ENCODE measurements around the gene CISTR. TPM values are rescaled to one million over a fixed set of nuclear protein-coding genes. Genes with fewer than 3 reads are reported as not detected.

CISTR gene
- total and polyA plus RNA-seq, 2 experiments from 2014 or later = not detected

GRCh38 chr12:53725824-53726223 is 26.0 kb downstream of the CISTR start (continued):
- no peak for TF ChIP-seq CTCF (conservative IDR thresholded peaks at IDR 0.05; ENCODE audit: low read depth in 2 of 2)
- no peak for TF ChIP-seq NANOG (IDR thresholded peaks at IDR 0.05; ENCODE audit: borderline replicate concordance)
- no peak for TF ChIP-seq STAT1 (IDR thresholded peaks at IDR 0.05; ENCODE audit: unreplicated experiment)
- no peak for TF ChIP-seq EZH2 (IDR thresholded peaks at IDR 0.05; ENCODE audit: low read depth, unreplicated experiment)
- no peak for TF ChIP-seq POLR2AphosphoS5 (IDR thresholded peaks at IDR 0.05; ENCODE audit: low read depth)
- no peak for TF ChIP-seq JUNB (IDR thresholded peaks at IDR 0.05; ENCODE audit: unreplicated experiment)
- no peak for TF ChIP-seq ETS1 (IDR thresholded peaks at IDR 0.05)

DNA sequence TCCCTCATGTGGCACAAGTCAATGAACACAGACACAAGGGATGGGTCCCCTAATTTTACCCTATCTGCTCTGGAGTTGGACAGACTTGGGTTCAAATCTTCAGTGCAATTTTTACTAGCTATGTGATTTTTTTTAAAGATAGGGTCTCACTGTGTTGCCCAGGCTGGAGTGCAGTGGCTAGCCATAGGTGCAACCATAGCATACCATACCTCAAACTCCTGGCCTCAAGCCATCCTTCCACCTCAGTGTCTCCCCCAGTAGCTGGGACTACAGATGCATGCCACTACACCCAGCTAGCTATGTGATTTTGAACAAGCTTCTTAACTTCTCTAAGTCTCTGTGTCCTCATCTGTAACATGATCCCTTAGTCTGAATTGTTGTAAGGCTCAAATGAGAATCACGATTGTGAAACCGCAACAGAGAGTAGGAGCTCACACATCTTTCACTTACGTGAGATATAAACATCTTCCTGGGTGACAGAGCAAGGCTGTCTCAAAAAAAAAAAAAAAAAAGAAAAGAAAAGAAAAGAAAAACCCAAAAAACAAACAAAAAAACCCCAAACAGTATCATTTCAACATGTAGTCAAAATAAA is 29.2 kb downstream of the CISTR start:
- no peak overlapping the region for H2AFZ ChIP-seq
- H3K27ac ChIP-seq (ENCODE audit: low read depth) = no peak overlapping the region
- H3K27me3 Mint-ChIP-seq (ENCODE audit: insufficient read depth, low read depth, poor library complexity) = peaks cover 5% of the 10 kb centered on the region
- no peaks in the 10 kb centered on the region for H3F3A ChIP-seq (replicated peaks; ENCODE audit: low read depth)
- H3K27me3 ChIP-seq (ENCODE audit: insufficient read depth) = no peaks in the 10 kb centered on the region
- H3K27ac Mint-ChIP-seq = no peak overlapping the region
- no peaks in the 10 kb centered on the region for H4K20me1 ChIP-seq (replicated peaks; ENCODE audit: insufficient read depth)
- H3K36me3 Mint-ChIP-seq (ENCODE audit: low read depth) = no peaks in the 10 kb centered on the region
- H3K4me1 ChIP-seq (ENCODE audit: insufficient read depth) = no peaks in the 10 kb centered on the region
- no peak for DNase-seq (ENCODE audit: low spot score)
- H3K79me2 ChIP-seq (replicated peaks; ENCODE audit: insufficient read depth) = no peaks in the 10 kb centered on the region
- H3K9me3 Mint-ChIP-seq = no peaks in the 10 kb centered on the region; the same call in 2 of the 3 replicates
- no peaks in the 10 kb centered on the region for H3K36me3 ChIP-seq (ENCODE audit: insufficient read depth)
- no peak overlapping the region for H3K4me2 ChIP-seq
- H3K9me2 ChIP-seq (ENCODE audit: insufficient read depth) = no peaks in the 10 kb centered on the region
- ATAC-seq = no peak
- H3K4me3 Mint-ChIP-seq = no peak overlapping the region
- H3K4me3 ChIP-seq = no peak overlapping the region
- H3K4me1 Mint-ChIP-seq = peaks cover 10% of the 10 kb centered on the region; the same call in 2 of the 3 replicates
- no peak for TF ChIP-seq CREB1 (CRISPR knock-in tag; IDR thresholded peaks at IDR 0.05; ENCODE audit: low read depth)
- TF ChIP-seq CTCF (conservative IDR thresholded peaks at IDR 0.05; ENCODE audit: low read depth in 2 of 2) = no peak
- no peak for TF ChIP-seq STAT1 (IDR thresholded peaks at IDR 0.05; ENCODE audit: unreplicated experiment)
- TF ChIP-seq EZH2 (IDR thresholded peaks at IDR 0.05; ENCODE audit: low read depth, unreplicated experiment) = no peak
- TF ChIP-seq NANOG (IDR thresholded peaks at IDR 0.05; ENCODE audit: borderline replicate concordance) = no peak
- no peak for TF ChIP-seq ZNF331 (CRISPR knock-in tag; IDR thresholded peaks at IDR 0.05; ENCODE audit: low read depth)
- no peak for TF ChIP-seq ETS1 (IDR thresholded peaks at IDR 0.05)
- no peak for TF ChIP-seq REST (IDR thresholded peaks at IDR 0.05; ENCODE audit: unreplicated experiment)
- TF ChIP-seq POLR2AphosphoS5 (IDR thresholded peaks at IDR 0.05; ENCODE audit: low read depth) = no peak

All from GM23338 (cell line).